CD4-positive, alpha-beta T cell treated with Interleukin-6 for 4 hours (primary cell): ENCODE data around the gene SEC24D.
"Not testable (repeated sequence)": the region's sequence is repeated elsewhere in the genome, so short reads cannot be mapped to it uniquely, and the experiment has no call there.

Experiments used
- DNase-seq: peaks from one replicate; pipeline ENCODE4 v3.0.0-alpha.2; 2020; ENCODE audit warnings: mixed read lengths

Gene SEC24D, protein sequence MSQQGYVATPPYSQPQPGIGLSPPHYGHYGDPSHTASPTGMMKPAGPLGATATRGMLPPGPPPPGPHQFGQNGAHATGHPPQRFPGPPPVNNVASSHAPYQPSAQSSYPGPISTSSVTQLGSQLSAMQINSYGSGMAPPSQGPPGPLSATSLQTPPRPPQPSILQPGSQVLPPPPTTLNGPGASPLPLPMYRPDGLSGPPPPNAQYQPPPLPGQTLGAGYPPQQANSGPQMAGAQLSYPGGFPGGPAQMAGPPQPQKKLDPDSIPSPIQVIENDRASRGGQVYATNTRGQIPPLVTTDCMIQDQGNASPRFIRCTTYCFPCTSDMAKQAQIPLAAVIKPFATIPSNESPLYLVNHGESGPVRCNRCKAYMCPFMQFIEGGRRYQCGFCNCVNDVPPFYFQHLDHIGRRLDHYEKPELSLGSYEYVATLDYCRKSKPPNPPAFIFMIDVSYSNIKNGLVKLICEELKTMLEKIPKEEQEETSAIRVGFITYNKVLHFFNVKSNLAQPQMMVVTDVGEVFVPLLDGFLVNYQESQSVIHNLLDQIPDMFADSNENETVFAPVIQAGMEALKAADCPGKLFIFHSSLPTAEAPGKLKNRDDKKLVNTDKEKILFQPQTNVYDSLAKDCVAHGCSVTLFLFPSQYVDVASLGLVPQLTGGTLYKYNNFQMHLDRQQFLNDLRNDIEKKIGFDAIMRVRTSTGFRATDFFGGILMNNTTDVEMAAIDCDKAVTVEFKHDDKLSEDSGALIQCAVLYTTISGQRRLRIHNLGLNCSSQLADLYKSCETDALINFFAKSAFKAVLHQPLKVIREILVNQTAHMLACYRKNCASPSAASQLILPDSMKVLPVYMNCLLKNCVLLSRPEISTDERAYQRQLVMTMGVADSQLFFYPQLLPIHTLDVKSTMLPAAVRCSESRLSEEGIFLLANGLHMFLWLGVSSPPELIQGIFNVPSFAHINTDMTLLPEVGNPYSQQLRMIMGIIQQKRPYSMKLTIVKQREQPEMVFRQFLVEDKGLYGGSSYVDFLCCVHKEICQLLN

DNA sequence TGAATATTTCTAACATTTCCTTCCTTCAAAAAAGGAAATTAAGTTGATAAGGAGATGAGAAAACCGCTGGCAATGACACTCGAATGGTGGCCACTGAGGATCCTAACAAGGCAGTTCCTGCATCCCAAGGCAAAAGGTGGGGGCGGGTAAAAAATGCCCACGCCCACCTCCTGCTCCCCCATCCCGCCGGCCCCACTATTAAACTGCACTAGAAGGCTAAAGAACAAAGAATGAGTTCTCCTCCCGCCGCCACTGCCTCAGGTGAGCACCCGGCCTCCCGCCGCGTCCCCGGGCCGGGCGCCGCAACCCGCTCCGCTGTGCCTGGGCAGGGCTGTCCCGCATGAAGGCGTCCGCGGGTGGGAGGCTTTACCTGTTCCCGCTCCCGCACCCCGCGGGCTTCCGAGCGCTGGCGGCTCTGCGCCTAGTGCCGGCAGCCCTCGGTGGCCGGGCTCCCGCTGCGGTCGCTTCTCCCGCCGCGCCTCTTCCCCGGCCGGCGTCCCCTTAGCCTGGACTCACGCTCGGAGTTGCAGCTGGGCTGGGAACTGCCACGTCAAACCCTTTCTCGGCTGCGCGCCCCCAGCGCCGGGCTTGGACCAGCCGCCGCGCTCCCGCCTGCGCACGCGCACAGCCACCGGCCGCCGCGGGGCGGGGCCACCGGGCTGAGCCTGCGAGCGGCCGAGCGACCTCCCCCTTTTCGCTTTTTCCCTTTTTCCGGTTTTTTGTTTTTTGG, at the start of gene SEC24D:
Gene SEC24D, minus strand, starts transcription at position 556 of the 730 bp plus-strand sequence. CDS start 2,430 bp downstream, outside the sequence.
- peak; percentile 84 for DNase-seq

DNA sequence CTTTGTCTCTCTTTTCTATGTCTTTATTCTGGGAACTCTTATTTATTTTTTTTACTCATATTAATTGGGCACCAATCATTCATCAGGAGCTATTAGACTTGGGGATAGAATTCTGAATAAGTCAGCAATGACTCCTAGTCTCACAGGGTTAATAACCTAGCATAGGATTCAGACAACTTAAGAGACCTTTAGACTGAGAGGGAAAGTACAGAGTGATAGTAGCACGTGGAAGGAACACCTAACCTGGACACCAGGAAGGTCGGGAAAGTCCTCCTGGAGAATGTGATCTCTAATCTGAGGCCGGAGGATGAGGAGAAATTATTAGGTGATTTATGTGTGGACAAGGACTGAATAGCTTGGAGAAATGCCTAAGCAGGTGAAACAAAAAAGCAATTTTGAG, 48.8 kb upstream of the SEC24D start:
- no peak for DNase-seq

DNA sequence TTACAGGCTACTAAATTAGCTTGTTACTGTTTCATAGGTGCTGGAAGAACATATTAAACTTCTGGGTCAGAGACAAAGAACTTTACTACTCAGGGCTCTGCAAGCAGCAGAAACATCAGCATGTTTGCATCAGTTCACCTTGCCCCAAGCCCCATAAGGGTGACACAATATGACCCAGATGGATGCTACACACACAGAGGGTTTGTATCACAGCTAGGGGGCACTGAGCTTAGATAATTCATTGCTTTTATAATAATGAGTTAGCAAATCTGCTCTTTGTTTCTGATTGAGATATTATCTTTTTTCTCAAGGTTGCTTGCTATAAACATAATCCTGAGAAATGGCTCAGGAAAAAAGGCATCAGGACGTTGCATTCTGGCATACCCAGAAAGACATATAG, 47.9 kb upstream of the SEC24D start:
- no peak for DNase-seq

DNA sequence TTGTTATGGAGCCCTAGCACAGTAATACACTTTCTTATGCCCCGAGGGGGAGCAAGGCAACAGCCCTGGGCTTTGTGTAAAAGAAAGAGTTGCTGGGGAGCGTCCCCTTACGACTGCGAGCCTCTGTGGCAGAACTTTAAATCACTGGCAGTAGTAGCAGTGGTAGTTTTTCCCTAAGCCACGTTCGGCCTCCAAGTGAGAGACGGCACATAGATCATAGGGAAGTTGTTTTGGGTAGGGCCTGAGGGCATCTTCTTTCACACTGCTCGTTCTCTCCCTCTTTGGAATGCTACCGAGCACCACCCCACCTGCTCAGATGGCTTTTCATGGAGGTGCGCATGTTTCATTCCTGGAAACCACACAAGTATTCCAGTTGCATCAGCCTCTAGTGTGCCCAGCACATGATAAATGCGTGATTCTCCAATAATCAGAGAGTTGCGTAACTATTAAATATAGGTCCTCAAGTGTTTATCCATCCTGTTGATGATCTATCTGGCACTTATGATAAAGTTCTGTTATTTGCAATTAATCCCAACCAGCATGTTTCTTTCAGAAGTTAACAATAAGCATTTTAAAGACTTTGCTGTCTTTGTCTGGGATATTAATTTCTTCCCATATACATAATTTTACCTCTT, 45.7 kb upstream of the SEC24D start:
- DNase-seq = no peak

DNA sequence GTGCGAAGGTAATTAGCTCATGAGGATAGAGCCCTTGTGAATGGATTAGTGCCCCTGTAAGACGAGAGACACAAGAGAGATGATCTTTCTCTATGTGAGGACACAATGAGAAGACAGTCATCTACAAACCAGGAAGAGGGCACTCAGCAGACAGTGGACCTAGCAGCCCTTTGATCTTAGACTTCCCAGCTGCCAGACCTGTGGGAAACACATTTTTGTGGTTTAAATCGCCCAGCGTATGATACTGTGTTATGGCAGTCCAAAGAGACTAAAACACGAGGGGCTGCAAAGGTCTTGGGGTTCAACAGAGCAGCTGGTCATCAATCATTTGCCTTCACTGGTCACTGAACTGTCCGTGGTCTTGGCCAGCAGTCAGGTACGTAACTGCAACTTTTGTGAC, 43.5 kb upstream of the SEC24D start:
- DNase-seq = no peak

DNA sequence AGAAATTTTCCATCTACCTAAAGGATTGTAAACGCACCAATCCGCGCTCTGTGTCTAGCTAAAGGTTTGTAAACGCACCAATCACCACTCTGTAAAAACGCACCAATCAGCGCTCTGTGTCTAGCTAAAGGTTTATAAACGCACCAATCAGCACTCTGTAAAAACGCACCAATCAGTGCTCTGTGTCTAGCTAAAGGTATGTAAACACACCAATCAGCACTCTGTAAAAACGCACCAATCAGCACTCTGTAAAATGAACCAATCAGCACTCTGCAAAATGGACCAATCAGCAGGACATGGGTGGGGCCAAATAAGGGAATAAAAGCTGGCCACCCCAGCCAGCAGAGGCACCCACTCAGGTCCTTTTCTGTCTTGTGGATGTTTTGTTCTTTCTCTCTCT, 42.6 kb upstream of the SEC24D start:
- DNase-seq = not testable (repeated sequence)

DNA sequence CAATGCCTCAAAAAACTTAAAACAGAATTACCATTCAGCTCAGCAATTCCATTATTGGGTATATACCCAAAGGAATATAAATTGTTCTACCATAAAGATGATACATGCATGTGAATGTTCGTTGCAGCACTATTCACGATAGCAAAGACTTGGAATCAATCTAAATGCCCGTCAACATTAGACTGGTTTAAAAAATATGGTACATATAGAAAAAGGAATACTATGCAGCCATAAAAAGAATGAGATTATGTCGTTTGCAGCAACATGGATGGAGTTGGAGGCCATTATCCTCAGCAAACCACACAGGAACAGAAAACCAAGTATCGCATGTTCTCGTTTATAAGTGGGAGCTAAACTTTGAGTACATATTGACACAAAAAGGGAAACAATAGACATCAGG, 41.9 kb upstream of the SEC24D start:
- DNase-seq = no peak

DNA sequence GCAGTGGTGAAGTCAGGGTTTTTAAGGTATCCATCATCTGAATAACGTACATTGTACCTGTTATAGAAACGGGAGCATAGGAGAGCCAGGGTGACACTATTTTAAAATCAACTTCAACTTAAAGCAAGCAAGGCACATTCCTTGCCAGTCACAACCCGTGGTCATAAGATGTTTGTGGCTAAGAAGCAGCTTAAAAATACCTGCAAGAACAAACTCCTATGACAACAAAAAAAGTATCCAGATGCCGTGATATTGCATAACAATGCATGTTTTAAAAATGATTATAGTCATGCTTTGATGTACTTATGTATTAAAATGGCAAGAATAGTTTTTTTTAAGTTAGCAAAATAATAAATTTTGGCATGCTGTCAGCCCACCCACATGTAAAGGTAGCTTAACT, 36.3 kb upstream of the SEC24D start:
- no peak for DNase-seq

DNA sequence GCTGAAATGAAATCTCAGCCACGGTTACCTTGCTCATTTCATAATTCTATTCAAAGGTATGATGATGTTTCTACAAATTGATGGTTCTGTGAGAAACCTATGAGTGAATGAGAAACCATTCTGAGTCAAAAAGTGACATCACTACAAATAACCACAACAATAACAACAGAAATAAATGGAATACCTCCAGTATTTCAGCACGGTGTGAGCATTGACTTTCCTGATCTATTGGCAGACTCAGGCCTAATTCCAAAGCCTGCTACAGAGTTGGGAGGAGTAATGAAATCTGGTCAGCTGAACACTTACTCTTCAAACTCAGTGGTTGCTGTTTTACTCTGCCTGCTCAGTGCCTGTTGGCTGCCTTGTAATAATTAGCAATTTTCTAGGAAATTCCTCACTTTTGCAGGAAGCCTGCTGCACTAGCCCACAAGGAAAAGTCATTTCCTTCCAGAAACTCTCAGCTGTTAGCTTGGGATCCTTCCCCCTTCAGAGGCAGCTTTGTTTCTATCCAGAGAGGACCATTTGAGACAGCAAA, 33.9 kb upstream of the SEC24D start:
- no peak for DNase-seq

DNA sequence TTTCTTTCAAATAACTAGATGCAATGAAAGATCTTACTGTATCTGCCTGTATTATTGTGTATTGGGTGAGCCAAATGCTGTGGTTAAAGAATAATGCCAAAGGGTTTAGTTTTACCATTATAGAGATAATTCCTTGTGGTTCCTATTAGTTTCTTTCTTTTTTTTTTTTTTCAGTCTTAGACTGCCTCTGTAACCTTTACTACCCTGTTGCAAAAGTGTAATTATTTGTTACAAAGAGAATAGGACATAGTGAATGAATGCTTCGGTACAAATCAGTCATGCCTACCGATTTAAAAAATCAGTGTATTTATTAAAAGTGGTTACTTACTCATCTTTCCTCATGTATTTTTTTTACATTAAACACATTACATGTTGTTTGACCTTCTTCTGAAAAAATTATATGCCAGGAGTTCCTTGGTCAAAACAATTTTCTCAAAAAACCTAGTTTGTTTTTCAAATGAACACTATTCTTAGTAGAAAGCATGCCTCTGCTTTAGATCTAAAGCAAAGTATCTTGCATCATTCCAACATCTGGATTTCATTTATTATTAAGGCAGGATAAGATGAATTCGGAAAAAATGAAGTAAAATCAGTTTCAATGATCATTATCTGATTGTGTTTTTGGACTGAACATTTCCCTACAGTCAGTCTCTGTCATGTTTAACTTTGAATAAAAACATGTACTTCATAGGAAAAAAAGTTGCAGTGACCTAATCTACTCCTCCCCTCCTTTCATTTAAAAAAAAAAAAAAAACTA, 31.6 kb upstream of the SEC24D start:
- DNase-seq = no peak

DNA sequence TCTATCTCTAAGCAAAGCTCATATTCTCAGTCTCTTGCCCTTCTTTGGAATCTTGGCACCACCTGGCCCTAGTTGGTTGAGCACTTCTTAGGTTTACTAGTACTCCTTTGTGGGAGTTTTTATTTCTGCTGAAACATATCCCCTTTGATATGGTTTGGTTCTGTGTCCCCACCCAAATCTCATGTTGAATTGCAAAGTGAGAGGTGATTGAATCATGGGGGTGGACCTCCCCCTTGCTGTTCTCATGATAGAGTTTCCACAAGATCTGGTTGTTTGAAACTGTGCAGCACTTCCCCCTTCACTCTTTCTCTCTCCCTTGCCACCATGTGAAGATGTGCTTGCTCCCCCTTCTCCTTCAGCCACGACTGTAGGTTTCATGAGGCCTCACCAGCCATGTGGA, 30.5 kb upstream of the SEC24D start:
- DNase-seq = no peak

DNA sequence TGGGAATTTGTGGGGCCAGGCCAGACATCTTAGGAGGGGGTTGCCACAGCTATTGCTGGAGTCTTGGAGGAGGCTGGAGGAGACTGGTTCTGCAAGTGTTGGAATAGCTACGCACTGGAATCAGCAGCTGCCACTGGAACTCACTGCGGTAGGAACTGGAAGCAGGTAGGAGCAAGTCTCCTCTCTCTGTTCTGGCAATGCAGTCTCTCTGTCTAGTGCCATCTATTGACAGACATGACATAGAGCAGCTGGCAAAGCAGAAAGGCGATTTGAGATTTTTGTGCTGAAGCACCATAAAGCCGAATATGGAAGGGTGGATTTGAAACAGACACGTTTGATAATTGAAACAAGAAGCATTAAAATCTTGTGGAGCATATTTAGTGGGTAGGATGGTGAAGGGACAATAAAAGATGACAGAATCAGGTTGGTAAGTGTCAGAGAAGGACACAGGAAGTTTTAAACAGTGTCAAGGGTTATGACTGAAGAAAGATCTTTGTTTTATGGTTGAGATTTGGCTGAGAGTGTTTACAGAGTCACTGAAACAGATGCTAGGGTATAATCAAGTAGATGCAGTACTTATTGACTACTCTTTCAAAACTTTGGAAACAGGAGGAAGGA, 29.3 kb upstream of the SEC24D start:
- DNase-seq = peak; percentile 10

DNA sequence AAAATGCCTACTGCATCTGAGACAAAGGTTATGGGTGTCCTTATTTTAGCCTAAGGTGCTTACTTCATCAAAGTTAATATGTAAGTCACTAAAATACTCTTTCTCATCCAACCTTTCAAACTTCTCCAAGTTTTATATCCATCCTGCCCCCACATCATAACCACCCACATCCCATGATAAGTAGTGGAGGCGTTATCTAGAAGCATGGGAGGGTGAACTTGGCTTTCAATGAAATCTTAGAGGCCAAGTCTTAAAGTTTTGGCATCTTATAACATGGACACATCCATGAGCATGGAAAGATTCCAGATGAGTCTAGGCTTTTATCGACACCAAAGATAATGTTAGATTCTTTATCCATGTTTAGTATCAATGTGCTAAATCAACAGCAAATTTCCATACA, 22.9 kb upstream of the SEC24D start:
- DNase-seq = no peak

DNA sequence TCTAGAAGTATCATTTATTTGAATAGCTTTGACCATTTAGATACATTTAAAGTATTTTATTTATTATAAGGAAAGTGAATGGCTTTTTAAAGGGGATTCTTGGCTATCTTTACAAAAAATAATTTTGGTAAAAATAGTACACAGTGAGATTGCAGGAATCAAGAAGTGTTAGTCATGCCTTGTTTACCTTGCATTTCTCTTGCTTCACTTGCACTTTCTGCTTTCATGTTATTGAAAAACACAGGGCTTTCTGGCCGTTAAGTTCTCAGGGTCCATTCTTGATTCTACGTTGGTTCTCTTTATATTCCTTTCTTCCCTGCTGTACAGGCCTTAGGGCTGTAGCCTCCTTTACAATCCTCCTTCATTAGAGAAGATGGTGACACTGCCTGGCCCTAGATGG, 21.8 kb upstream of the SEC24D start:
- no peak for DNase-seq

DNA sequence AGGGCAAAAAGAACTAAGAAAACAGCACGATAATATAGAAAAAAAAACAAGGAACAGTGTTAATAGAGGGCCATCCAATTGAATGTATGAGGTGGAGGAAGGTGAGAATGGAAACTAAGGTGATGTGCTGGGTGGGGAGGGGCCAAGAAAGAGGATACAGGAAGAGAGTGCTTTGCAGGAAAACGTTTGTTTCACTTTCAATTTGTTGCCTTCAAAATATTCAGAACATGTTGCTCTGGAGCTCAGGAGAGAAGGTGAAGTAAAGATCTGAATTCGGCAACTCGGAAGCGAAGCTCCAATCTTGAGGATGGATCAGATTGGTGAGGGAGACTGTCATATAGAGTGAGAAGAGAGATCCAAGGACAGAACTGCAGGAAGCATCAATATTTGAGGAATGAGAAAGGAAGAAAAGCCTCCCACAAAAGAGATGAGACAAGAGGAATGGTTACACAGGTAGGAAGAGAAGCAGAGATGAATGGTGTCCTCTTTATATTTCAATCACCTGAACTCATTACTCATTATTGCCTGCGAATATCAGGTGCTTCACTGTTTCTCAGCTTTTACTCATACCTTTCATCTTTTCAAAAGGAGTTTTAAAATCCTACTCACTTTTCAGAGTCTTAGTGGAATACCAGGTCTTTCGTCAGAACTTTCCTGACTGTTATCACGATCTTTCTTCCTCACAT, 14.7 kb upstream of the SEC24D start:
- peak; percentile 59 for DNase-seq

DNA sequence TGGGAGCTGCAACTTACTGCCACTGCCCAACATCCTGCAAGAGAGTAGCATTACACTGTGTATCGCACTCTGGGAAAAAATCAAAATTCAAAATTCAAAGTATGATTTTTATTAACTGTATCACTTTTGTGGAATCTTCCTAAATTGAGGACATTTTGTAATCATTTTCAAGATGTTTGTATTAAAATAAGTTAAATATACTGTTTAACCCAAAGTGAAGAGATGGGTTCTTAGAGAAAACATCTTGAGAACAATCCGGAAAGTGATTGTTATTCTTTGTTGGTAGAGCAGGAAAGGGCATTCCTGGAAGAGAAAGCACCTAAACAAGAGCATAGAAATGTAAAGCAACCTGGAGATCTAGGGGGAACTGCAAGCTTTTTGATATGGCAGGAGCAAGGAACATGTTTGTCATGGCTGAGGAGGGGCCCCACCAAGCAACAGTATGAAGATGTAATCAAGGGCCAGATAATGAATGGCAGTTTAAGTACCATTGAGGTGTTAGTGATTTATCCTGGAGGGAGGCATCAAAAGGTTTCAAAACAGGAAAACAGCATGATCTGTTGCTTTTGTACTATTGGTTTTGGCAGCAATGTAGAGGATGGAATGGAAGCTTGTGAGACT, 14.1 kb upstream of the SEC24D start:
- DNase-seq = no peak

DNA sequence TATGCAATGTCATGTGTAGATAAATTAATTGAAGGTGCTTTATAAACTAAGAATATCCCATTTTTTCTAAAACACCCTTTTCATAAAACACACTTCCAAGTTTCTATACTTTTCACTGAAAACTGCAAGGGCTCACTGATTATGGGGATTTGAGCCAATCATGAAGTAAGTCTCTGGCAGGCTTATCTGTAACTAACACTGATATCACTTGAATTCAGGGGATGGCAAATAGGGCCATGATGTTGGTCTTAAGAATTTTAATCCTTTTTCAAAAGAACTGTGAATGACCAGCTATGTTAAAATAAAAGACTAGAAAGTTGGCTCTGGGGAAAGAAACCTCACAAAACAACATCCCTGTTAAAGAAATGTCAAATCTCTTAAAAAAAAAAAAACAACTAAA, 13.0 kb upstream of the SEC24D start:
- no peak for DNase-seq

DNA sequence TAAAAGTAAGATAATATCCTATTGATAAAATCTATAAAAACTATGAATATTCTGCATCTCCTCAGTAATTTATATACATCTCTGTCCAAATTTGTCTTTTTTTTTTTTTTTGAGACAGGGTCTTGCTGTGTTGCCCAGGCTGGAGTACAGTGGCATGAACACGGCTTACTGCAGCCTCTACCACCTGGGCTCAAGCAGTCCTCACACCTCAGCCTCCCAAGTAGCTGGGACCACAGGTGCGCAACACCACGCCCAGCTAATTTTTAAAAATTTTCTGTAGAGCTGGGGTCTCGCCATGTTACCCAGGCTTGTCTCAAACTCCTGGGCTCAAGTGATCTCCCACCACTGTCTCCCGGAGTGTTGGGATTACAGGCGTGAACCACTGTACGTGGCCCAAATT, 12.3 kb upstream of the SEC24D start:
- no peak for DNase-seq

DNA sequence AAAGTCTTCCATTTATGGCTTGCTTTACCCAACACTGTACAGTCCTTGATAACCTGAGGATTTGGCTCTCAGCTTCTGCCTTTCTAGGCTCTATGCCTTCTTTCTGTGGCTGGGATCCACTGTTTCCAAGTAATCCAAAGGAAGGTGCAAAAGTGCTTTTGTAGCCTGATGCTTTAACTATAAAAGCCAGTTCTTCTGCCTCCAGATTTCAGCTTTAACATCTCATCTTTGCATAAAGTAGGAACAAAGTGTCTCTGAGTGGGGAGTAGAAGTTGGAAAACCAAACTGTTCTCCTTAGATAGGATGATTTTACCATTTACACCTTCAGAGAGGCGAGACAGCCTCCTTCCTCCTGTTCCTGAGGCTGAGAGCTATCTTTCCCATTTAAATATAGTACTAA, 11.1 kb upstream of the SEC24D start:
- DNase-seq = no peak

DNA sequence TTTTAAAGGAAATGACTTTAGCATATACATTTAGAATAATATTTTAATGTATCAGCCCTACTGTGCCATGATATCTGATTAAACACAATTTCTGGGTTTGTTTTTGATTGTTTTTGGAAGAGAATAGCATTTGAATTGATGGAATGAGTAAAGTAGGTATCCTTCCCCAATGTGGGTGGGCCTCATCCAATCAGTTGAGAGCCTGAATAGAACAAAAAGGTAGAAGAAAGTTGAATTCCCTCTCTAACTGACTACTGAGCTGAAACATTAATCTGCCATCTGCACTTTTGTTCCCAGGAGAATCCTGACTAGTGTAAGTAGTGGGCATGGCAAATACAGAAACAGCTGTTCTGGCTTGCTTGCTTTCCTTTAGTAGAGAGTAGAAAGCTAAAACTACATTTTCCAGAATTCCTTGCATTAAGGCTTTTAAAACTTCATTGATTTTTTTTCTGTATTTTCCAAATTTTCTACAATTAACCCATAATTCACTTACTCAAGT, 9.7 kb upstream of the SEC24D start:
- DNase-seq = no peak
